HG03135 (cell line): ENCODE measurements around the gene CREG2.

Source experiments
- ATAC-seq: cut with Tn5 transposase; IDR thresholded peaks from one replicate; pipeline ENCODE4 v1.9.1; 2021; ENCODE audit warnings: mild to moderate bottlenecking, moderate library complexity; ENCODE audit not compliant: unreplicated experiment

CREG2 gene

GRCh38 chr2:101410114-101410513 is 22.8 kb upstream of the CREG2 start:
- no peak for ATAC-seq

GRCh38 chr2:101409699-101410098 is 22.4 kb upstream of the CREG2 start:
- ATAC-seq, result no peak

GRCh38 chr2:101408925-101409324 is 21.6 kb upstream of the CREG2 start:
- no peak for ATAC-seq

- ATAC-seq, result no peak
Measured at GRCh38 chr2:101405351-101405899, 18.1 kb upstream of the CREG2 start.

GRCh38 chr2:101403745-101404144 is 16.4 kb upstream of the CREG2 start:
- ATAC-seq, result no peak

GRCh38 chr2:101402630-101403029 is 15.3 kb upstream of the CREG2 start:
- ATAC-seq, result no peak

GRCh38 chr2:101401906-101402305 is 14.6 kb upstream of the CREG2 start:
- ATAC-seq, result no peak

GRCh38 chr2:101401326-101401665 is 14.0 kb upstream of the CREG2 start:
- ATAC-seq, result no peak

- ATAC-seq, result no peak
Measured at GRCh38 chr2:101400506-101401325, 13.4 kb upstream of the CREG2 start.

- ATAC-seq, result no peak
Measured at GRCh38 chr2:101400048-101400447, 12.7 kb upstream of the CREG2 start.

GRCh38 chr2:101399021-101399799 is 11.9 kb upstream of the CREG2 start:
- no peak for ATAC-seq

GRCh38 chr2:101398116-101398821 is 11.0 kb upstream of the CREG2 start:
- ATAC-seq, result no peak

GRCh38 chr2:101396316-101396717 is 9.0 kb upstream of the CREG2 start:
- ATAC-seq, result no peak

GRCh38 chr2:101395545-101396315 is 8.4 kb upstream of the CREG2 start:
- ATAC-seq, result no peak

- ATAC-seq, result no peak
Measured at GRCh38 chr2:101388232-101388631, 929 bp upstream of the CREG2 start.

- no peak for ATAC-seq
Measured at GRCh38 chr2:101386599-101387150, 628 bp downstream of the CREG2 start.

GRCh38 chr2:101383016-101383541 is 4.2 kb downstream of the CREG2 start:
- no peak for ATAC-seq

- ATAC-seq, result no peak
Measured at GRCh38 chr2:101382442-101382841, 4.9 kb downstream of the CREG2 start.

GRCh38 chr2:101380376-101380775 is 6.9 kb downstream of the CREG2 start:
- ATAC-seq, result no peak

- no peak for ATAC-seq
Measured at GRCh38 chr2:101379091-101379490, 8.2 kb downstream of the CREG2 start.
